Smooth muscle cell (in vitro differentiated cells): ENCODE measurements around the gene WDR5B. TPM values are rescaled to one million over a fixed set of nuclear protein-coding genes. Genes with fewer than 3 reads are reported as not detected.
A peak's percentile ranks its signal among the peaks of the same experiment; 100 is the strongest.

Experiments used
- DNase-seq: peaks from one replicate; lab custom pipeline; 2025; ENCODE audit not compliant: unreplicated experiment; lab: John Stamatoyannopoulos, UW
- H2AFZ ChIP-seq: fragments of 200-600 bp; sonication (generic); 2 replicates; pipeline ENCODE4 v1.6.0; 2016; ENCODE audit warnings: antibody characterized with exemption, low read depth, mild to moderate bottlenecking
- H3F3A ChIP-seq: fragments of 200-600 bp; sonication (generic); 2 replicates; pipeline ENCODE4 v1.6.0; 2017; ENCODE audit warnings: antibody characterized with exemption, low read depth
- H3K27ac ChIP-seq: fragments of 200-600 bp; sonication (generic); 2 replicates; pipeline ENCODE4 v1.5.1; 2016; ENCODE audit warnings: low read depth, mild to moderate bottlenecking
- H3K27me3 ChIP-seq: fragments of 200-600 bp; sonication (generic); 2 replicates; pipeline ENCODE4 v1.6.1; 2016; ENCODE audit warnings: low read depth, mild to moderate bottlenecking
- H3K36me3 ChIP-seq: fragments of 200-600 bp; sonication (generic); 2 replicates; pipeline ENCODE4 v1.5.1; 2016; ENCODE audit warnings: low read depth
- H3K4me1 ChIP-seq: fragments of 200-600 bp; sonication (generic); 2 replicates; pipeline ENCODE4 v1.5.1; 2016; ENCODE audit warnings: low read depth
- H3K4me2 ChIP-seq: fragments of 200-600 bp; sonication (generic); 2 replicates; pipeline ENCODE4 v1.6.0; 2016; ENCODE audit warnings: mild to moderate bottlenecking
- H3K4me3 ChIP-seq: fragments of 200-600 bp; sonication (generic); 2 replicates; pipeline ENCODE4 v1.5.1; 2016; ENCODE audit warnings: mild to moderate bottlenecking
- H3K79me2 ChIP-seq: fragments of 200-600 bp; sonication (generic); 2 replicates; pipeline ENCODE4 v1.6.0; 2016; ENCODE audit warnings: low read depth, mild to moderate bottlenecking
- H3K9ac ChIP-seq: fragments of 200-600 bp; sonication (generic); 2 replicates; pipeline ENCODE4 v1.6.0; 2016; ENCODE audit warnings: low read depth
- H3K9me3 ChIP-seq: fragments of 200-600 bp; sonication (generic); replicated peaks from 2 replicates; pipeline ENCODE4 v1.5.1; 2016; ENCODE audit warnings: low read depth
- H4K20me1 ChIP-seq: fragments of 200-600 bp; sonication (generic); 2 replicates; pipeline ENCODE4 v1.6.0; 2016; ENCODE audit warnings: low read depth
- CTCF ChIP-seq: fragments of 200-600 bp; sonication (generic); IDR thresholded peaks from 2 replicates; pipeline ENCODE4 v1.5.1; 2017; ENCODE audit warnings: borderline replicate concordance, mild to moderate bottlenecking, antibody characterized with exemption; ENCODE audit not compliant: insufficient read depth, poor library complexity, severe bottlenecking
- WGBS: methylation state at CpG from one replicate; pipeline ENCODE4 v1.1.7; 2016; ENCODE audit warnings: low lambda C conversion rate; 5-methylcytosine and 5-hydroxymethylcytosine counted together
- polyA plus RNA-seq: library from polyadenylated mRNA; unstranded; fragments of >200 nt; fragmentation: Nextera tagmentation; extraction: Ambion mirVana; gene quantifications from 2 replicates; pipeline ENCODE4 v1.2.1, GENCODE V29; 2016
- total RNA-seq: library from RNA; depleted of rRNA; stranded (reverse); fragments of >200 nt; gene quantifications from 2 replicates; pipeline ENCODE4 v1.2.3, GENCODE V29; 2014

Gene WDR5B
- total and polyA plus RNA-seq, 2 experiments from 2014 or later: 1.6 to 5.2 TPM

GRCh38 chr3:122435950-122436349, 20.1 kb upstream of the WDR5B start:
- peaks cover 34% of the 10 kb centered on the region for H3K36me3 ChIP-seq
- H3K4me1 ChIP-seq: no peaks in the 10 kb centered on the region
- 96% methylated on average over 9 of the region's 9 CpGs for WGBS

DNA sequence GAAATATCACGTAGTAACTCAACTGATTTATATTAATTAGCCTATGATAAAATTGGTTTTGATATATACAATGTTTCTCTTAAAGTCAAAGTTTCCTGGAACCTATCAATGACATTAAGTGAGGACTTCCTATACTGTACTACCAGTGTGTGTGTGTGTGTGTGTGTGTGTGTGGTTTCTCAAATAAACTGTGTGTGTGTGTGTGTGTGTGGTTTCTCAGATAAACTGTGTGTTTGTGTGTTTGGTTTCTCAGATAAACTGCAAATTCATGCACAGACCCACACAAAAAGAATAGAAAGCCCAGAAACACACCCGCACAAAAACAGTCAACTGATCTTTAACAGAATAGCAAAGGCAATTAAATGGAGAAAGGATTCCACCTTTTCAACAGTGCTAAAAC, 14.5 kb upstream of the WDR5B start:
- TF ChIP-seq CTCF: no peak
- no peak overlapping the region for H3K27ac ChIP-seq
- 93% methylated on average over 2 of the region's 2 CpGs for WGBS
- H2AFZ ChIP-seq: no peak overlapping the region
- peaks cover 10% of the 10 kb centered on the region for H3K36me3 ChIP-seq
- no peaks in the 10 kb centered on the region for H3K9me3 ChIP-seq
- H3K27me3 ChIP-seq: no peaks in the 10 kb centered on the region
- H3K4me2 ChIP-seq: no peak overlapping the region
- no peaks in the 10 kb centered on the region for H4K20me1 ChIP-seq
- no peak overlapping the region for H3K4me3 ChIP-seq
- H3K79me2 ChIP-seq: no peaks in the 10 kb centered on the region
- no peaks in the 10 kb centered on the region for H3F3A ChIP-seq
- H3K9ac ChIP-seq: no peak overlapping the region
- no peaks in the 10 kb centered on the region for H3K4me1 ChIP-seq
- DNase-seq: no peak

More at GRCh38 chr3:122435950-122436349, 20.1 kb upstream of the WDR5B start:
- no peak for DNase-seq
- no peak overlapping the region for H3K4me3 ChIP-seq
- H3K27ac ChIP-seq: no peak overlapping the region
- H3K79me2 ChIP-seq: no peaks in the 10 kb centered on the region
- no peaks in the 10 kb centered on the region for H3K9me3 ChIP-seq
- no peaks in the 10 kb centered on the region for H3F3A ChIP-seq
- H3K4me2 ChIP-seq: no peak overlapping the region
- H3K27me3 ChIP-seq: no peaks in the 10 kb centered on the region
- no peak overlapping the region for H3K9ac ChIP-seq
- H2AFZ ChIP-seq: no peak overlapping the region
- no peaks in the 10 kb centered on the region for H4K20me1 ChIP-seq
- TF ChIP-seq CTCF: no peak

GRCh38 chr3:122427857-122428471, 12.1 kb upstream of the WDR5B start:
- H3K9ac ChIP-seq: no peak overlapping the region
- DNase-seq: no peak
- no peak for TF ChIP-seq CTCF
- H3K27ac ChIP-seq: peak overlapping the region; percentile 7
- H4K20me1 ChIP-seq: no peaks in the 10 kb centered on the region
- H2AFZ ChIP-seq: no peak overlapping the region
- H3K4me1 ChIP-seq: no peaks in the 10 kb centered on the region
- peaks cover 6% of the 10 kb centered on the region for H3F3A ChIP-seq
- no peaks in the 10 kb centered on the region for H3K79me2 ChIP-seq
- WGBS: 95% methylated on average over 2 of the region's 2 CpGs
- no peaks in the 10 kb centered on the region for H3K9me3 ChIP-seq
- no peaks in the 10 kb centered on the region for H3K27me3 ChIP-seq
- H3K36me3 ChIP-seq: peaks cover 10% of the 10 kb centered on the region
- no peak overlapping the region for H3K4me2 ChIP-seq
- no peak overlapping the region for H3K4me3 ChIP-seq

DNA sequence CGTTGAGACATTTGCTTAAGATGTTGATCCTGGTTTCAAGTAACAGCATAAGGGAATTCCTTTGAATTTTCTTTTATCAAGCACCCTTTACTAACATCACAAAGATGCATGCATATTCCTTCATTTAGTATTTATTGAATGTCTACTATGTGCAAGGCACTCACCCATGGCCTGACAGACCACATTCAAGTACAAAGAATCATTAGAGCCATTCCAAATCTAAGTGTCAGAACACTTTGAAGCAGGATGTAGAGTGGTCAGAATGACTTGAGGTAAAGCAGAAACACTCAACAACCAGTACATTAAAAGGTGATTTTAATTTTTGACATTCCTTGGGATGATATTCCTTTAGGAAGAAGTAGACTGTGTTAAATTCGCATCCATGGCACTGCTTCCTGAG, 6.0 kb upstream of the WDR5B start:
- 95% methylated on average over 2 of the region's 2 CpGs for WGBS
- no peak overlapping the region for H3K4me2 ChIP-seq
- H3K4me1 ChIP-seq: peaks cover 7% of the 10 kb centered on the region
- peaks cover 4% of the 10 kb centered on the region for H3K36me3 ChIP-seq
- H3K27me3 ChIP-seq: no peaks in the 10 kb centered on the region
- H2AFZ ChIP-seq: no peak overlapping the region
- DNase-seq: no peak
- H4K20me1 ChIP-seq: no peaks in the 10 kb centered on the region
- H3K27ac ChIP-seq: no peak overlapping the region
- peaks cover 14% of the 10 kb centered on the region for H3F3A ChIP-seq
- peaks cover 3% of the 10 kb centered on the region for H3K79me2 ChIP-seq
- H3K4me3 ChIP-seq: no peak overlapping the region
- H3K9me3 ChIP-seq: no peaks in the 10 kb centered on the region
- no peak for TF ChIP-seq CTCF
- H3K9ac ChIP-seq: no peak overlapping the region
